ENCODE results near the gene RUNX2.

The RUNX2 gene

DNA sequence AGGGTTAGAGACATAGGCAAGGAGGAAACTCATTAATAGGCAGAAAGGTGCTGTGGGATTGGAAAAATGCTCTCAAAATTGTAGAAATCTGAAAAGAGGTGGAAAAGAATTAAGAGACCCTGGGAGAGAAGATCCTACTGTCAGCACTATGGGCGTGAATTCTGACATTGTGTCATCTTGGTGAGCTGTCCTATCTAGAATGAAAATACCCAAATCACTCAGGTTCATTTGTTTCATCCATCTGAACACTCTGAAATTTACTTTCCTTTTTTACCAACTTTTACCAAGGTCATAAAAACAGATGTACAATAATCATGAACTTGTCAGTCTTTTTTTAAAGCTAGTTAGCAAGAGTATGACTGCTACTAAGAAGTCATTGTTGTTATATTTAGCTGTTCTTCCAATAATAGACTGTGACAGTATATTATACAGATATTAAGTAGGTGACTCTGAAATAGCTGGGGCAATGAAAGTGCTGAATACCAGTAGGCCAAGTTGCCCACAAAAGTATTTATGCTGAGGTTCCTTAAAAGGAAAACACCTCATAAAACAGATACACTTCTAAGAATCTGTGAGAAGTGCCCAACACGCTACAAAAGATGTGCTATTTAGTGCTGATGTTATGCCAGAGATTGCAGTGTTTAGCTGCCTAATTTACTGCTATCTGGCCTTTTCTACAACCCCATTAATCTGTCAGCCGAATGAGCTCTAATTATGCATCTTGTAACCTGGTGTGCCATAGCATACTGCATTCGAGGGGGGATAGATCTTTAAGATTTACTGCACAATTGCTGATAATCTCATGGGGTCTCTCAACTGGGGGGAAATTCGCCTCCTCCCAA is 267.1 kb downstream of the RUNX2 start:
- no peak for DNase-seq

GRCh38 chr6:45597424-45597823 is 269.3 kb downstream of the RUNX2 start:
- DNase-seq: no peak

DNA sequence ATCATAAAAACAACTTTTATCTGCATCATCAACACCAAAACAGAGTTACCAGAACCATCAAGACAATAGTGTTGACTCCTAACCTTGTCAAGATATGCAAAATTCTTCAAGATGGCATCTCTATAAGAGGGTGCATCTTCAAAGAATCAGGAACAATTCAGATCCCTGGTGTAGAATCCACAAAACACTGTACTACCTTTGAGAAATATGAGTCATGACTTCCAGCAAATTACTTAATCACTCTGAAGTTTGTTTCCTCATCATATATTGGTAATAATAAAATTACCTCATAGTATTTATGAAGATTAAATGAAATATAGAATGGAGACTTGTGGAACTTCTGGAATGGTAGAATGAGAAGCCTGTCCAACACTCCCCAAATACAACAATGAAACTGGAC is 270.9 kb downstream of the RUNX2 start:
- DNase-seq: no peak

DNA sequence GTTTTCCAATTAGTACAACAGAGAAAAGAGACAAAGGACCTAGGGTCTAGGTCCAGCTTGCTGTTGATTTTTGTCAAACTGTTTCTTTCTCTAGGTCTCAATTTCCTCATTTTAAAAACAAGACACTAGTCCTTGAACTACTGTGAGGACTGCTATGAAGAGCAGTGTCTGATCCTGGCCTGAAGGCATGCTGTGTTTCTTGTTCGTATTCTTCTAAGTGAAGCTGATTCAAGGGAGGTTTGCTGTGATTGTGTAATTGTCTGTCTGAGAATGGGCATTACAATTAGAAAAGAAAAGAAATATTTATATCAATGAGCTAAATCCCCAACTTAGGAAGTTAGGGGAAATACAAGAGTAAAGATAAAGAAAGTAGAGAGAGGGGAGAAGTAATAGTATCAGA is 277.8 kb downstream of the RUNX2 start:
- no peak for DNase-seq

GRCh38 chr6:45606831-45607400 is 278.8 kb downstream of the RUNX2 start:
- no peak for DNase-seq

GRCh38 chr6:45607798-45608197 is 279.7 kb downstream of the RUNX2 start:
- DNase-seq: no peak

- no peak for DNase-seq
Observed at GRCh38 chr6:45608252-45608913, 280.3 kb downstream of the RUNX2 start.

- DNase-seq: no peak
Observed at GRCh38 chr6:45609141-45609638, 281.1 kb downstream of the RUNX2 start.

DNA sequence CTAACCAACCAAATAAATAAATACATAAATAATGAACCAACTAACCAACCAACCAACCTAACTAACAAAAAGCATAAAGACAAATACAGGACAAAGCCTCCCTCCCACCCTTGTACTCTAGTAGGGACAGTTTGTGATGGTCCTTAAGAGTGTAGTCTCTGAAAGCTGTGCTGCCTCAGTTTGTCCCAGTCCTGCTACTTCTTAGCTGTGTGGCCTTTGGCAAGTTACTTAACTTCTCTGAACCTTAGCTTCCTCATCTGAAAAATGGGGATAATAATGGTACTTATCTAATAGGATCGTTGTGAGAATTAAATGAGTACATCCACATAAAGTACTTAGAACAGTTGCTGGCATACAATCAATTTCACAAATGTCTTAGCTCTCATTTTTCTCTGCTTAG is 282.2 kb downstream of the RUNX2 start:
- no peak for DNase-seq

DNA sequence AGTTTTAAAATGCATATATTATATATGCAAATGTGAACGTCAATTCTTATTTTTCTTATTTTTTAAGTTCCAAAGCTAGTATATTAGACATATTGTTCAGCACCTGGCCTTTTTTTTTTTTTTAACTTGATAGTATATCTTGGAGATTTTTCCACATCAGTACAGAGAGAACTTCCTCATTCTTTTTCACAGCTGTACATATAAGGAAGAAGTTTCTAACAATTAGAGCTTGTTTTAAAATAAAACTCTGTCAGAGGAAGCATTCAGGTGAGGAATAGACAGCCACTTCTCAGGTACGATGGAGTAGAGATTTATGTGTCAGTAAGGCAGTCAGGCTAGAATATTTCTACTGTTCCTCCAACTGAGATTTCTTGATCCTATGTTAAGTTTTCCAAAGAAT is 282.7 kb downstream of the RUNX2 start:
- DNase-seq: no peak

GRCh38 chr6:45611491-45611890 is 283.4 kb downstream of the RUNX2 start:
- DNase-seq: no peak

GRCh38 chr6:45613656-45614055 is 285.5 kb downstream of the RUNX2 start:
- no peak for DNase-seq

GRCh38 chr6:45614488-45615285 is 286.6 kb downstream of the RUNX2 start:
- no peak for DNase-seq

GRCh38 chr6:45616209-45616608 is 288.1 kb downstream of the RUNX2 start:
- DNase-seq: no peak

GRCh38 chr6:45617441-45617840 is 289.3 kb downstream of the RUNX2 start:
- no peak for DNase-seq

DNA sequence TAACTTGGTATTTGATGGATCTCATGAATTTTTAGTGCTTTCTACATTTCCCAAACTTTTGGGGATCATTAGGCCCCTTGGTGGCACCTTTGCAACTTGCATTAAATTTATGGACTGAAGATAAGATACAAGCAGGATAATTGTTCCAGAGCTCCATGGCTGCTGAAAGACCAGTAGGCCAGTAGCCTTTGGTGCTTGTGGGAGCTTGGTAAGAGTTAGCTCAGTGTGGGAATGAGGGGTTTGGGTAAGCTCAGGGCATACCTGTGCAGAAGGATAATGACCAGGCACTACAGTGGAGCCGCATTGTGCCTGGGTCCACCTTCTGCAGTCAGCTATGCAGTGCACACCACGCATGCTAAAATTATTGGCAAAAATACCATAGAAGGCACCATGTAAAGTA is 290.1 kb downstream of the RUNX2 start:
- no peak for DNase-seq

DNA sequence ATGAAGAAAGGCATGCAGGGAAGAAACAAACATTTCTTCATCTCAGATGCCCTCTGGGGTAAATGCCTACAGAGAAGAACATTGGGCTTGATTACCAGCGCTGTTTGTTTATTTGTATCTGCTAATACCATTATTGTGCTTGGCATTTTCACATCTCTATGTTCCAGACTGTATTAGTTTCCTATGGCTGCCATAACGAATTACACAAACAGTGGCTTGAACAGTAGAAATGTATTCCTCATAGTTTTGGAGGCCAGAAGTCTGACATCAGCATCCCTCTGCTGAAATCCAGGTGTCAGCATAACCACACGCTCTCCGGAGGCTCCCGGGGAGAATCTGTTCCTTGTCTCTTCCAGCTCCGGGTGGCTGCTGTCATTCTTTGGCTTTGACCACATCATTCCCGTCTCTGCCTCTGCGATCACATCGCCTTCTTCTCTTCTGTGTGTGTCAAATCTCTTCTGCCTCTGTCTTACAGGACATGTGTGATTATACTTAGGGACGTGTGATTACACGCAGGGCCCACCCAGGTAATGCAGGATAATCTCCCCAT is 291.2 kb downstream of the RUNX2 start:
- DNase-seq: no peak

DNA sequence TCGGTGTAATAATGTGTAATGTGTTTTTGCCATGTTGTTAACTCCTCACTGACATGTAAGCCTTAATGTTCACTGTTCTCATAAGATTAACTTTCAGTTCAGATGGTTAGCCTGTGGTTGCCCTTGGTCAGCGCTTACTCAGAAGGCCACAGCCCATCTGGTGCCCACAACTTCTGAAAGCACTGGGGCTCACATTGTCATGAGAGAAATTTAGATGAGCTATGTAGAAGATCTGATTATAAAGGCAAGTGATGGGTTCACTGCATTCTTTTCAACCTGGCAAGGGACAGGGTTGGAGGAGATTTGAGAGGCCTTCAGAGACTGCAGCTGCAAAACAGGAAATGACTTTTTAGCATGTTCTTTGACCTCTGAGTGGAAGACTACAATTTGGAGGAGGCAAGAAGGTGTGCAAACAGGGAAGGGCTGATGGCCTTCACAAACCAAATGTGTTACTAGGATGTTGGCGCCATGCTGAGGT is 291.9 kb downstream of the RUNX2 start:
- no peak for DNase-seq

DNA sequence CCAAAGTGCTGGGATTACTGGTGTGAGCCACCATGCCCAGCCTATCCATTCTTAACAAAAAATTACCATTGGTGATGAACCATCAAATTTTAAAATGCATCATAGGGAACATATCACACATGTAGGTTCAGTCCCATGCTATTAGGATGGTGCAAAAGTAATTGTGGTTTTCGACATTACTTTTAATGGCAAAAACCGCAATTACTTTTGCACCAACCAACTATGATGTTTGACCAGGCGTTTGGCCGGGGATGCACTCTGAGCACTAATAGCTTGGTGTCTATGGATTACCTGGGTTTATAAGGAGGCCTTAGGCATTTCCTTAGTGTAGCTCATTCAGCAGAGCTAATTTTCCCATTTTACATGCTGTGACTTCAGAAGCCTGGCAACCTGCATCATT is 296.1 kb downstream of the RUNX2 start:
- no peak for DNase-seq

GRCh38 chr6:45625191-45625664 is 297.1 kb downstream of the RUNX2 start:
- DNase-seq: no peak

GRCh38 chr6:45626087-45626891 is 298.2 kb downstream of the RUNX2 start:
- DNase-seq: no peak

DNA sequence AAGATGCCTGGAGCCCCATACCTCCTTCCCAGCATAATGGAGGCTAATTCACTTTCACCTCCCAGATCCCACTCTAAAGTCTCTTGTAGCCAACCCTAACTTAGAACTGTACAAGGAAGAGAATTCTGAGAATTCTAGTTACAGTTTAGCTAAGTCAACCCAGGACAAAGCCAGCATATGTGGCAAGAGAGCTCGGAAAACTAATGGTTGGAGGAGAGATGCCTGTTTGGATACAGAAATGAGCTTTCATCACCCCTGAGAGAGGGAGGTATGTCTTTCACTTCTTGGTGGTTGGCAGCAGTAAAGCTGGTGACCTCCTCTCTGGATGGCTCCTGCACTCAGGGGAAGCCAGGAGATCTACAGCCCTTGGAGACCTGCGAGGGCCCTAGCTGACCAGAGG is 302.2 kb downstream of the RUNX2 start:
- no peak for DNase-seq

Measured in activated CD4-positive, alpha-beta T cell treated with anti-CD3 and anti-CD28 coated beads, Interleukin-2, amount 50 U/mL, for 4 hours (primary cell).